ENCODE data around the gene CFAP43.

GRCh38 chr10:104183682-104184081, 48.5 kb downstream of the CFAP43 start:
- no peak for TF ChIP-seq POLR2AphosphoS5 (IDR thresholded peaks at IDR 0.05; ENCODE audit: low read depth, low read length)
- no peak for TF ChIP-seq SIN3A (IDR thresholded peaks at IDR 0.05; ENCODE audit: borderline replicate concordance, insufficient read depth, low read length)

Data from PFSK-1 (cell line).